SK-N-SH (cell line): ENCODE data around the gene ZNF548.

Source experiments
- CHD2 ChIP-seq: fragments of 150-350 bp; IDR thresholded peaks from 2 replicates; pipeline ENCODE4 v1.6.1; 2018; ENCODE audit warnings: low read length; ENCODE audit not compliant: partially characterized antibody
- GABPA ChIP-seq: IDR thresholded peaks from 2 replicates; pipeline ENCODE4 v1.4.0; 2012; ENCODE audit warnings: low read depth, mild to moderate bottlenecking
- NFIC ChIP-seq: IDR thresholded peaks from 2 replicates; pipeline ENCODE4 v1.4.0; 2012; ENCODE audit warnings: borderline replicate concordance
- SMC3 ChIP-seq: IDR thresholded peaks from 2 replicates; pipeline ENCODE4 v1.6.1; 2012; ENCODE audit warnings: low read depth, low read length, improper control_type of control experiment
- TAF1 ChIP-seq: IDR thresholded peaks from 2 replicates; pipeline ENCODE4 v1.6.1; 2012; ENCODE audit warnings: low read depth, mild to moderate bottlenecking, low read length, moderate library complexity, borderline replicate concordance
- TF ChIP-seq, protein P1 (sequence below): fragments of 200-600 bp; sonication (generic); IDR thresholded peaks from 2 replicates; pipeline ENCODE4 v1.6.1; 2017; ENCODE audit warnings: antibody characterized with exemption, mild to moderate bottlenecking, moderate library complexity
- TF ChIP-seq, protein P2 (sequence below): IDR thresholded peaks from 2 replicates; pipeline ENCODE4; 2012

DNA sequence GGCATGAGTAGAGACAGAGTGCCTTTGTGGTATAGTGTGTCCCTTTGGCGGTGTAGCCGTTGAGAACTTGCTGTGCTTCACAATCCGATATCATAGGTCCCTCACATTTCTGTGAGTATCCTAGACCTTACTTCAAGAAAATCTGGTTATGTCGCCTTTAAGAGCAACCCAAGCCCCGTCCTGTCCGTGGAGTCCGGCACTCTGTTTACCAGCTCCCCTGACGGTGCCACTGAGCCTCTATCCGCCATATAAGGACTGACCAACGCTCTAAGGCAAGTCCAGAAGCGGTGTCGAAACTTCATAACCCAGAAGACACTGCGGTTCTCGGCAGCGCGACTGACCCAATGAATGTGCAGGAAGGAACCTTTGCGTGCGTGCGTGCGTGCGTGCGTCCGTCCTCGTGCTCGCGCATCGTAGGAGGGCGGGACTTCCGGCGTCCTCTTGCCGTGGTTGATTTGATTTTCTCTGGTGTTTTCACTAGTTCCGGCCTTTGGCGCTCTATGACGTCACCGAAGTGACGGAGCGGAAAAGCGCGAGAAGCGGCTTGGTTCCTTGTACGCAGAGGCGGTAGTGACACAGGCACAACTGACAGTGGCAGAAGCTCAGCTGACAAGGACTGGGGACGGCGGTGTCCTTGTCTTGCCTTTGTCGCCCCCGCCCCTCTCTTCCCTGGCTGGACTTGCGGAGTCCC, 26.5 kb upstream of the ZNF548 start, which contains the start of the genes TRAPPC2B and ZNF547:
- no peak for TF ChIP-seq NFIC
- TF ChIP-seq, protein P1, sequence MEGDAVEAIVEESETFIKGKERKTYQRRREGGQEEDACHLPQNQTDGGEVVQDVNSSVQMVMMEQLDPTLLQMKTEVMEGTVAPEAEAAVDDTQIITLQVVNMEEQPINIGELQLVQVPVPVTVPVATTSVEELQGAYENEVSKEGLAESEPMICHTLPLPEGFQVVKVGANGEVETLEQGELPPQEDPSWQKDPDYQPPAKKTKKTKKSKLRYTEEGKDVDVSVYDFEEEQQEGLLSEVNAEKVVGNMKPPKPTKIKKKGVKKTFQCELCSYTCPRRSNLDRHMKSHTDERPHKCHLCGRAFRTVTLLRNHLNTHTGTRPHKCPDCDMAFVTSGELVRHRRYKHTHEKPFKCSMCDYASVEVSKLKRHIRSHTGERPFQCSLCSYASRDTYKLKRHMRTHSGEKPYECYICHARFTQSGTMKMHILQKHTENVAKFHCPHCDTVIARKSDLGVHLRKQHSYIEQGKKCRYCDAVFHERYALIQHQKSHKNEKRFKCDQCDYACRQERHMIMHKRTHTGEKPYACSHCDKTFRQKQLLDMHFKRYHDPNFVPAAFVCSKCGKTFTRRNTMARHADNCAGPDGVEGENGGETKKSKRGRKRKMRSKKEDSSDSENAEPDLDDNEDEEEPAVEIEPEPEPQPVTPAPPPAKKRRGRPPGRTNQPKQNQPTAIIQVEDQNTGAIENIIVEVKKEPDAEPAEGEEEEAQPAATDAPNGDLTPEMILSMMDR: no peak
- TF ChIP-seq GABPA: peak; percentile 97
- TF ChIP-seq CHD2: peak; percentile 96
- TF ChIP-seq TAF1: peak; percentile 83
- no peak for TF ChIP-seq SMC3
- TF ChIP-seq, protein P2, sequence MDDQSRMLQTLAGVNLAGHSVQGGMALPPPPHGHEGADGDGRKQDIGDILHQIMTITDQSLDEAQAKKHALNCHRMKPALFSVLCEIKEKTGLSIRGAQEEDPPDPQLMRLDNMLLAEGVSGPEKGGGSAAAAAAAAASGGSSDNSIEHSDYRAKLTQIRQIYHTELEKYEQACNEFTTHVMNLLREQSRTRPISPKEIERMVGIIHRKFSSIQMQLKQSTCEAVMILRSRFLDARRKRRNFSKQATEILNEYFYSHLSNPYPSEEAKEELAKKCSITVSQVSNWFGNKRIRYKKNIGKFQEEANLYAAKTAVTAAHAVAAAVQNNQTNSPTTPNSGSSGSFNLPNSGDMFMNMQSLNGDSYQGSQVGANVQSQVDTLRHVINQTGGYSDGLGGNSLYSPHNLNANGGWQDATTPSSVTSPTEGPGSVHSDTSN: no peak
